ENCODE data around the gene IL13RA2. TPM values are rescaled to one million over a fixed set of nuclear protein-coding genes. Genes with fewer than 3 reads are reported as not detected.

IL13RA2 gene, protein sequence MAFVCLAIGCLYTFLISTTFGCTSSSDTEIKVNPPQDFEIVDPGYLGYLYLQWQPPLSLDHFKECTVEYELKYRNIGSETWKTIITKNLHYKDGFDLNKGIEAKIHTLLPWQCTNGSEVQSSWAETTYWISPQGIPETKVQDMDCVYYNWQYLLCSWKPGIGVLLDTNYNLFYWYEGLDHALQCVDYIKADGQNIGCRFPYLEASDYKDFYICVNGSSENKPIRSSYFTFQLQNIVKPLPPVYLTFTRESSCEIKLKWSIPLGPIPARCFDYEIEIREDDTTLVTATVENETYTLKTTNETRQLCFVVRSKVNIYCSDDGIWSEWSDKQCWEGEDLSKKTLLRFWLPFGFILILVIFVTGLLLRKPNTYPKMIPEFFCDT
- not detected in 2 replicates for total RNA-seq
- long read RNA-seq = 0 reads

DNA sequence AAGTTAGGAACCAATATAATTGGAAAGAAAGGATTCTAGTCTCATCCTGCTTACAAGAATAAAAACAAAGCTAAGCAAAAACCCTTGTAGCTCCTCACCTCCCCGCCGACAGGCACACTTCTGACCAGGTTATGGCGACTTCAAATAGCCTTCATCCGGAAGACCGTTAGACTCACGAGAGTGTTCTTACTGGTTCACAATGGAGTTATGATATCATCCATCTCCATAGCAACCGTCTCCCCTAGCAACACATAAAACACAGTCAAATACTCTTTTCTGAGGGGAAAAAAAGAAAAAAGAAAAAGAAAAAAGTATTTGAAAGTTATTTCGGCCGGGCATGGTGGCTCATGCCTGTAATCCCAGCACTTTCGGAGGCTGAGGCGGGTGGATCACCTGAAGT is at the start of gene IL13RA2:
Gene IL13RA2, minus strand, starts transcription at position 162 of the 400 bp plus-strand sequence. CDS start 347 bp downstream, outside the sequence.
- H3K27ac Mint-ChIP-seq (ENCODE audit: unreplicated experiment) = no peak within 1 kb of the TSS
- H3K9me3 Mint-ChIP-seq (ENCODE audit: unreplicated experiment) = no peaks in the 10 kb centered on the region
- peaks cover 5% of the 10 kb centered on the region for H3K27me3 Mint-ChIP-seq (ENCODE audit: unreplicated experiment)
- H3K36me3 Mint-ChIP-seq (ENCODE audit: unreplicated experiment) = no peaks in the 10 kb centered on the region
- no peak within 1 kb of the TSS for H3K4me3 Mint-ChIP-seq (ENCODE audit: unreplicated experiment)
- TF ChIP-seq, protein P1, sequence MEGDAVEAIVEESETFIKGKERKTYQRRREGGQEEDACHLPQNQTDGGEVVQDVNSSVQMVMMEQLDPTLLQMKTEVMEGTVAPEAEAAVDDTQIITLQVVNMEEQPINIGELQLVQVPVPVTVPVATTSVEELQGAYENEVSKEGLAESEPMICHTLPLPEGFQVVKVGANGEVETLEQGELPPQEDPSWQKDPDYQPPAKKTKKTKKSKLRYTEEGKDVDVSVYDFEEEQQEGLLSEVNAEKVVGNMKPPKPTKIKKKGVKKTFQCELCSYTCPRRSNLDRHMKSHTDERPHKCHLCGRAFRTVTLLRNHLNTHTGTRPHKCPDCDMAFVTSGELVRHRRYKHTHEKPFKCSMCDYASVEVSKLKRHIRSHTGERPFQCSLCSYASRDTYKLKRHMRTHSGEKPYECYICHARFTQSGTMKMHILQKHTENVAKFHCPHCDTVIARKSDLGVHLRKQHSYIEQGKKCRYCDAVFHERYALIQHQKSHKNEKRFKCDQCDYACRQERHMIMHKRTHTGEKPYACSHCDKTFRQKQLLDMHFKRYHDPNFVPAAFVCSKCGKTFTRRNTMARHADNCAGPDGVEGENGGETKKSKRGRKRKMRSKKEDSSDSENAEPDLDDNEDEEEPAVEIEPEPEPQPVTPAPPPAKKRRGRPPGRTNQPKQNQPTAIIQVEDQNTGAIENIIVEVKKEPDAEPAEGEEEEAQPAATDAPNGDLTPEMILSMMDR (IDR thresholded peaks at IDR 0.05) = no peak
- no peaks in the 10 kb centered on the region for H3K4me1 Mint-ChIP-seq (ENCODE audit: unreplicated experiment)
- DNase-seq (ENCODE audit: extremely low spot score, unreplicated experiment) = no peak

DNA sequence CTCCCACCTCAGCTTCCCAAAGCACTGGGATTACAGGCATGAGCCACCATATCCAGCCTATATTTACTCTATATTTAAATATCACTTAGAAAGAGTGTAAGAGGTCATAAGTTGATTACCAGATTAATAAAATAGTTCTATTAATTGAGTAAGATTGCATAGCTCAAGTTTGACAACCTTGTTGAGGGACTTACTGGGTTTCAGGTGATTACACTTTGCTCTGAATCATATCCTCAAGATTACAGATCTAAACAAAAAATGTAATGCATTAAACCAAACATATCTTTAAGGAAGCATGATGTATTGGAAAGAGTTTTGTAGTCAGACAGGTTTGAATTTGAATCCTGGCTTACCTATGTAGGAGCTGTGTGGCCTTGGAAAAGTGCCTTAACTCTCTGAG is 47.9 kb upstream of the IL13RA2 start:
- Mint-ChIP-seq H3K9me3 (ENCODE audit: unreplicated experiment) (peaks cover 7% of the 10 kb centered on the region), H3K36me3 (ENCODE audit: unreplicated experiment) (no peaks in the 10 kb centered on the region), H3K27ac (ENCODE audit: unreplicated experiment) (no peak overlapping the region), H3K27me3 (ENCODE audit: unreplicated experiment) (peaks cover 2% of the 10 kb centered on the region), H3K4me3 (ENCODE audit: unreplicated experiment) (no peak overlapping the region), H3K4me1 (ENCODE audit: unreplicated experiment) (no peaks in the 10 kb centered on the region)
- TF ChIP-seq, protein P1 (IDR thresholded peaks at IDR 0.05) = no peak
- no peak for DNase-seq (ENCODE audit: extremely low spot score, unreplicated experiment)

DNA sequence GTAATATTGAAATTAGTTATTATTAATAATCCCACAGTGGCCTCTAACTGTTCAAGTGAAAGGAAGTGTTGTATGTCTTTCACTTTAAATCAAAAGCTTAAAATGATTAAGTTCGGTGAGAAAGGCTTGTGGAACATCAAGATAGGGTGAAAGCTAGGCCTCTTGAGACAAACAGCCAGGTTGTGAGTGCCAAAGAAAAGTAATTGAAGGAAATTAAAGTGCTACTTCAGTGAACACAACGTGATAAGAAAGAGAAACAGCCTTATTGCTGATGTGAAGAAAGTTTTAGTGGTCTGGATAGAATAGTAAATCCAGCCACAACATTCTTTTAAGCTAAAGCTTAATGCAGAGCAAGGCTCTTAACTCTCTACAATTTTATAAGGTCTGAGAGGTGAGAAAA is 42.6 kb upstream of the IL13RA2 start:
- H3K27ac Mint-ChIP-seq (ENCODE audit: unreplicated experiment) = no peak overlapping the region
- no peaks in the 10 kb centered on the region for H3K36me3 Mint-ChIP-seq (ENCODE audit: unreplicated experiment)
- TF ChIP-seq, protein P1 (IDR thresholded peaks at IDR 0.05) = no peak
- no peak overlapping the region for H3K4me3 Mint-ChIP-seq (ENCODE audit: unreplicated experiment)
- H3K4me1 Mint-ChIP-seq (ENCODE audit: unreplicated experiment) = no peaks in the 10 kb centered on the region
- H3K27me3 Mint-ChIP-seq (ENCODE audit: unreplicated experiment) = peaks cover 8% of the 10 kb centered on the region
- no peak for DNase-seq (ENCODE audit: extremely low spot score, unreplicated experiment)
- H3K9me3 Mint-ChIP-seq (ENCODE audit: unreplicated experiment) = peaks cover 7% of the 10 kb centered on the region

DNA sequence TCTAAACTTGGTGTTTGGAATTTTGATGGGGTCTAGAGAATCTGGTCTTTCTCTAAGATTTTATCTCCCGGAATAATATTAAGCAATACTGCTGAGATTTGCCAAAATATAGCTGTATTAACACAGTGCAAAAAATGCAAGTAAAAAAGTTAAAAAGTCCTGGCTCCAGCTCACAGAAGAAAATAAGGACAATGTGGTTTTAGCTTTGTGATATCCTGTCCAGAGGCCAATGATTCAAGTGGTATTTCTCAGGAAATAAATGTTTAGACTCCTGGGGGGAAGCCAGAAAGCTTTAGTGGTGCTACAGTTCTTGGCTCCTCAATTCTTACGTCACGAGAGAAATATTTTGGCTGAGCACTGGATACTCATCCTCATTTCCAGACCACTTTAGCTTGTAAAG is 40.9 kb upstream of the IL13RA2 start:
- H3K27me3 Mint-ChIP-seq (ENCODE audit: unreplicated experiment) = peaks cover 8% of the 10 kb centered on the region

DNA sequence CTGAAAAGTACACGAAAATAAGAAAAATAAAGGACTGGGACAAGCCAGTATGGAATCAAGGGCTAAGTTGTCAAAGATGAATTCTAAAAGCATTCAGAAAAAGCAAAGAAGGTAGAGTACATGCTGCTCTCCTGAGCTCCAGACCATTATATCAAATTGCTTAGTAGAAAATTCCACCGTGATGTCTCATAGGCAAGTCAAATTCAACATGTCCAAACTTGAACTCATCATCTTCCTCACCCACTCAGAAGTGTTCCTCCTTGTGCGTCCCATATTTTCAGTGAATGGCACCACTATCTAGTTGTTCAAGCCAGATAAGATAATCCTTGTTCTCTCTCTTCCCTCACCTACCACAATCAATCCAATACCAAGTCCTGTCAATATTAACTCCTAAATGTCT is 37.5 kb upstream of the IL13RA2 start:
- Mint-ChIP-seq H3K36me3 (ENCODE audit: unreplicated experiment) (no peaks in the 10 kb centered on the region), H3K4me3 (ENCODE audit: unreplicated experiment) (no peak overlapping the region), H3K27me3 (ENCODE audit: unreplicated experiment) (peaks cover 13% of the 10 kb centered on the region), H3K4me1 (ENCODE audit: unreplicated experiment) (no peaks in the 10 kb centered on the region), H3K27ac (ENCODE audit: unreplicated experiment) (no peak overlapping the region), H3K9me3 (ENCODE audit: unreplicated experiment) (no peaks in the 10 kb centered on the region)
- TF ChIP-seq, protein P1 (IDR thresholded peaks at IDR 0.05) = no peak
- no peak for DNase-seq (ENCODE audit: extremely low spot score, unreplicated experiment)

More for the DNA sequence above, 40.9 kb upstream of the IL13RA2 start:
- no peak for DNase-seq (ENCODE audit: extremely low spot score, unreplicated experiment)
- Mint-ChIP-seq H3K36me3 (ENCODE audit: unreplicated experiment) (no peaks in the 10 kb centered on the region), H3K27ac (ENCODE audit: unreplicated experiment) (no peak overlapping the region), H3K4me3 (ENCODE audit: unreplicated experiment) (no peak overlapping the region), H3K4me1 (ENCODE audit: unreplicated experiment) (no peaks in the 10 kb centered on the region), H3K9me3 (ENCODE audit: unreplicated experiment) (peaks cover 7% of the 10 kb centered on the region)
- TF ChIP-seq, protein P1 (IDR thresholded peaks at IDR 0.05) = no peak

Data from osteocyte (in vitro differentiated cells).